GM21529 (cell line): Measurements from ENCODE around the gene IFT81.
A peak's percentile ranks its signal among the peaks of the same experiment; 100 is the strongest.

ENCODE experiments used
- ATAC-seq: cut with Tn5 transposase; IDR thresholded peaks from one replicate; pipeline ENCODE4 v1.9.1; 2021; ENCODE audit not compliant: unreplicated experiment

Gene IFT81

DNA sequence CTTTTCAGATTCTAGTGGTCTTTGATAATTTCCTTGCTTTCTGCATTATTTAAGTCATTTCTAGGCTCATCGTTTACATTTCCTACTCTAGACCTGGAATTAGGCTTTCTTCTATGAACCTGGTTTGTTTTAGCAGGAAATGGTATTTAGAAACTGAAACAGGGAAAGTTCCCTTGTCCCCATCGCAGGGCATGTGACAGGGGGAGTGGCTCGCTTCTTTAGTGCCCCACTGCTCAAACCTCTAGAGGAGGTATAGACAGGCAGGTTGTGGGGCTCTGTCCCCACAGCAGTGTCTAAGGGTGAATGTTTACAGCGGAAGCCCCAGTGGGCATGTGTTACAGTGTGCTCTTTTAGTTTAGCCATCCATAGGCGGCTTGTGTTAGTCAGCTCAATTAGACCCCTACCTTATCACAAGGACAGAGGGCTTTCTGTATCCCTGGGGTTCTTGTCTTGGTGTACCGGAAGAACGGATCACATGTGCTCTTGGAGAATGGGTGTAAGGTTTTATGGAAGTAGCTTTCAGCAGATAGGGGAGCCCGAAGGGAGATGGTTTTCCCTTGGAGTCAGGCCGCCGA, 25.0 kb downstream of the IFT81 start:
- no peak for ATAC-seq

DNA sequence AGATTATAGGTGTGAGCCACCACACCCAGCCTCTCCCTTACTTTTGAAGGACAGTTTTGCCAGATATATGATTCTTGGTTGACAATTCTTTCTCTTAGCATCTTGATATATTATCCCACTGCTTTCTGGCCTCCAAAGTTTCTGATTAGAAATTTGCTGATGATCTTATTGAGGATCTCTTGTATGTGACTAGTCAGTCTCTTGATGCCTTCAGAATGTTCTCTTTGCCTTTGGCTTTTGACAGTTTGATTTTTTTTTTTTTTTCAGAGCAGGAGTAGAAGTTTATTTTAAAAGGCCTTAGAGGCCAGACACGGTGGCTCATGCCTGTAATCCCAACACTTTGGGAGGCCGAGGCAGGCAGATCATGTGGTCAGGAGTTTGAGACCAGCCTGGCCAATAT, 32.6 kb downstream of the IFT81 start:
- no peak for ATAC-seq

DNA sequence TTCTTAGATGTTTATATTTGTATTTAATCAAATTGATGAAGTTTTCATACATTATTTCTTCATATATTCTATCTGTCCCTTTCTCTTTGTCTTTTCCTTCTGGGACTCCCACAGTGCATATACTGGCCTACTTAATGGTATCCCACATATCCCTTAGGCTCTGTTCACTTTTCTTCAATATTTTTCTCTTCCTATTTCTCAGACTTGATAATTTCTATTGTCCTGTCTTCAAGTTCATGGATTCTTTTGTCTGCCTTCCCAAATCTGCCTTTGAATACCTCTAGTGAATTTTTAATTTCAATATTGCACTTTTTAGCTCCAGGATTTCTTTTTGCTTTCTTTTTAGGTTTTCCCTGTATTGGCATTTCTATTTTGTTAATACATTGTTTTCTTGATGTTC, 33.4 kb downstream of the IFT81 start:
- no peak for ATAC-seq

DNA sequence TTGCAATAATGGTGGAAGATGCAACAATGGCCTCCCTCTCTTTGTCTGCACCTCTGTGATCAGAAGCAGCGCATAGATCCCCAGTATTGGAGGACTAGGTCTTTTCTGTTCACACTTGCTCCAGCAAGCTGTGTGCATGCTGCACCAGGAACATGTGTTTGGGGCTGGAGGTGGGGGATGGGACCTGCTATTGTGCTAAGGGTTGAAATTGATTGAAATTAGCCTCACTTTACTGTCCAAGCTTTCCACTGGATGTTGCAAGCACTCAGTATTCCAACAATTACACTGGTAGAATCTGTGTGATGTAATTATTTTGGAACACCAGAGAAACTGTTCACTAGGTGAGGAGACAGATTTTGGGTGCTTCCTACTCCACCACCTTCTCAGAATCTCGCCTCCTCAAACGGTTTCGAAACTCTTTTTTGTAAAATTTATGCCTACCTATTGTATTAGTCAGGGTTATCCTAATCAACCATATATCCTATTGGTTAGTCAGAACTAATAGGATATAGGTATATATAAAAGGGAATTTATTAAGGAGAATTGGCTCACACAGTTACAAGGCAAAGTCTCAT, 35.6 kb downstream of the IFT81 start:
- no peak for ATAC-seq

DNA sequence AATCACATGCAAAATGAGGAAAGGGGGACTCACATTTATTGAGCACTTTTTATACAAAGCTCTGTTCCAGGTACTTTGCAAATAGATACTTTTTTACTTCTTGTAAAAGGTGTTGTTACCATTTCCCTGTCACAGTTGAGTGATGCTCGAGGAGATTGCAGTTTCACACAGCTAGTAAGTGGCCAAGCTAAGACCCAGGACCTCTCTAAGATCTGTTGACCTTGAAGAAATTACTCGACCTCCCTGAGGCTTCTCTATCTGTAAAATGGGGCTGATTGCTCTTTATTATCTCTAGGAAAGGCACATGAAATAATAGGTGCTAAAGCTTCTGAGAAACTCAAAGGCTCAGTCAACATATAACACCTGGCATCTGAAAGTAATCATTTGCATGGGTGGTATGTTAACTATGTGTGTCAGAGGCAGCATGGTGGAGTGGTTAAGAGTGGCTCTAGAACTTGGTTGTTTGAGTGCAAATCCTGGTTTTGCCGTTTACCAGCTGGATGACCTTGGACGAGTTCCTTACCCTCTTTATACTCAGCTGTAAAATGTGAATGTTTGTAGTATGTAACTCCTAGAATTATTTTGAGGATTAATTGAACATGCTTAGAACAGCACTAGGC, 41.5 kb downstream of the IFT81 start:
- peak; percentile 87 for ATAC-seq

DNA sequence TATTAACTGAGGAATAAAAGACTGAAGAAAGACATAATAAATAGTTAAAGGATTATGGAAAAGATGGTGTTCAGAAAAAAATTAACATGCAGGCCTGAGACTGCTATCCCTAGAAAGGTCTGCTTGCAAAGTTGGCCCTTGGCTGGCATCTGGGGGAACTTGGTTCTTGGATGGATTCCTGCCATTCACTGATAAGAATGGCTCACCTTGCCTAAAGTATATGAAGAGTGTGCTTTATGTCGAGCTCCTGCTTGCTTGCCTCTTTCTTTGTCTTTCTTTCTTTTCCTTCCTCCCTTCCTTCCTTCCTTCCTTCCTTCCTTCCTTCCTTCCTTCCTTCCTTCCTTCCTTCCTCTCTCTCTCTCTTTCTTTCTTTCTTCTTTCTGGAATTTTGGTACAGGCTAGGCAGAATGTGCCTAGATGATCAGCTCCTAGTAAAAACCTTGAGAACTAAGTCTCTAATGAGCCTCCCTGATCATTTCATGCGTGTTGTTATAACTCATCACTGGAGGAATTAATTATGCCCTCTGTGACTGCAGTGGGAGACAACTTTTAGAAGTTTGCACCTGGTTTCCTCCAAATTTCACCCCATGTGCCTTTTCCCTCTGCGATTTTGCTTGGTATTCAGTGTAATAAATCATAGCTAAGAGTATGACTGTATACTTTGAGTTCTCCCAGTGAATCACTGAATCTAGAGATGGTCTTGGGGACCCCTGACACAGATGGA, 44.7 kb downstream of the IFT81 start:
- no peak for ATAC-seq

DNA sequence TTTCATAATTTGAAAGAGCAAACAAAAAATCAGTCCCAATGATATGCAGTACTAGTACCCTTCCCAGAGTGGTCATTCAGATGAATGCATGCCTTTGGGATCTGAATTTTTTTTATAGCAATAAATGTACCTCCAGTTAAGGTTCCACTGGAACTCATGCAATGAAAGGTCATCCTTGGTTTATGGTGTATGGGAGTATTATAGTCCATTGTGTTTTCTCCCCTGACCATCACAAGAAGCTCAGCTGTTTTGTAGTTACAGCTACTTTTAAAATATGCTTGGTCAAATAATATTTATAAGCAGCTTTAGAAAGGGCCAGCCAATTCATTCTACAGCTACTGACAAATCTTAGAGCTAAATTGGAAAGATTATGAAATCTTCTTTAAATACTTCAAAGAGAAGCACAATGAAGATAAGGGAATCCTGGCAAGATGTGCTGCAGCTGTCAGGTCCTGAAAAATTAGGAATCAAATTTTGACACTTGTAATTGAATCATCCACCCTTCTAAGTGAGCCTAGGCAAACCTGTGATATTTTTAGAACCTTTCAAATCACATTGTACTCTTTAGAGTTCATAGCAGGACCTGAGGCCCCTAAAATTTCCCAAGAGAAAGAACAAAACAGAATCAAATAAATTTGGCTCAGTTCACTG, 46.5 kb downstream of the IFT81 start:
- ATAC-seq = no peak

DNA sequence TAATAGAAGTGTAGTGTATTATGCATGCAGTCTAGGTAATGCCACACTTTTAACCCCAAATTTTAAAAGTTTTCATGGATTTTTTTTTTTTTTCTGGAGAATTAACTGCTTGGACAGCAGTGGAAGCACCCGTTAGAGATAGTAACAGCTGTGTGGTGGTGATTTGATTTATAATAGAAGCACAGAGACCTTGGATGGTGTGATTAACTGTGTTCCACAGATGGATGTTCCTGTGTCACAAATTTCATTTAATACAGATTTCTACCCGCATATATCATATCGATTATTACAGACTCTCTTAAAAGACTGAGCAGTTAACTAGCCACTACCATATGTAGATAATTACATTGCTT, 47.0 kb downstream of the IFT81 start:
- ATAC-seq = no peak

DNA sequence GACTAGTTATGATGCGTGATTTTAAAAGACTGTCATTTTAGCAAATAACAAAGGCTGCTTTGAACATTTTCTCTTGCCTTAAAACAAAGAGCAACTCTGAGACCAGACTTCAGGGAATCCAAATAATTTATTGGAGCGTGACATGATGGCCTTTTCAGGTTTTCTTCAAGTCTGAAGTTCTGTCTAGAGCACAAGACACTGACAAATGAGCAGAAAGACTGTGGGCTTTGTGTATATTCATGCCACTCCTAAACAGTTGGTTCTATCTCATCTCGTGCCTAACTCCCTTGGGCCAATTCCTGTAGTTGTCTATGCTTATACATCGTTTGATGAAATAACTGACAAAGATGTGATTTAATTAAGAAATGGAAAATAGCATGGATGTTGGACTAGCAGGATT, 47.5 kb downstream of the IFT81 start:
- no peak for ATAC-seq

DNA sequence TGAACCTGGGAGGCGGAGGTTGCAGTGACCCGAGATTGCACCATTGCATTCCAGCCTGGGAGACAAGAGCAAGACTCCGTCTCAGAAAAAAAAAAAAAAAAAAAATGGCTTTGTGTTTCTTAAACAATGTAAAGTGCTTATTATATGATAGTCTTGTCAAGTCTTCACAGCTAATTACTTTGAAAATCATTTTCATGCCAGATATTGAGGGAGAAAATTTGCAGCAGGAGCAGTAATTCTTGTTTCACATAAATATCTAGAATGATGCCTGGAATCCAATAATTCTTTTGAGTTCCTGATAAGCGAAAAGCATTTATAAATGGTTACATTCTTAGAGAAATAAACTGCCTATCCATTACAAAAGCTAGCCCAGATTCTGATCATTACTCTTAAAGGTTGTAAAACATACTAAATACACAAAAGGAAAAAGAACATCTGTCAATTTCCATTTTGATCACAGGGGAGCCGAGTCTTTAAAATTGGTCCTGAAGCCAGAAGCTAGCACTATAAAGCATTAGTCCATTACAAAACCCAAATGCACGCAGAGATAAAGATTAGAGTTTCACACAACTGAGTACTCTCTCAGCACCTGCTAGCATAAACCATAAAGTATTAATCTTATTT, 50.3 kb downstream of the IFT81 start:
- ATAC-seq = no peak

DNA sequence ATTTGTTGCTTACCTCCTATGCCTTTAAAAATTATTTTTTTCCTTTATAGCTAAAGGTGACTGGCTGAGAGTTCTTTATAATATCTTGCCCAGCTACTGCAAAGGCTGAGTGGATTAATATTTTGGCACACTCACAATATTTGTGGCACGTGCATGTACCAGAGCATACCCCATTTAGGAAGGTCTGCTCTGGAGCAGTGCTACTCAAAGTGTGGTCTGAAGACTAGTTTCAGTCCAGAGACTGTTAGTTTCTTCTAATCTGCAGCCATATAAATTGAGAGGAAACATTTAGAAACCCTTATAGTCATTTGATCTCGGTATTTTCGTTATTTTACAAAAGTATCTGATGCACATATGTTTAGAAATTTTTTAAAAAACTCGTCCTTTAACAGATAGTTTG, 51.0 kb downstream of the IFT81 start:
- no peak for ATAC-seq

DNA sequence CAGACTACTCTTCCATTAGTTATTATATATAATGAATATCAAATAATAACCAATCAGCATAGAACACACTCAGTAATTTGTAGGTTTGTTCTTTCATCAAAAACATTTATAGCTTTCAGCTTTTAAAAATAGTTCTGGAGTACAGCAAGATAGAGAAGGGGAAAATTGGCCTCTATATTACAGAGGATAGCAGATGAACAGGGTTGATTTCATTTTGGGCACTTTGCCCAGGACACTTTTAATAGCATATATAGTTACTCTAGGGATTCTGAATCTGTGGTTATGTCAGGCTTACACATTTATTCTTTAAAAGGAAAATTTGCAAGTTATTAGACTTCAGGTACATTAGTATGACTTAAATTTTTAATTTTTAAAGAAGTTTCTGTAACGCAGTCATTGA, 52.6 kb downstream of the IFT81 start:
- no peak for ATAC-seq

DNA sequence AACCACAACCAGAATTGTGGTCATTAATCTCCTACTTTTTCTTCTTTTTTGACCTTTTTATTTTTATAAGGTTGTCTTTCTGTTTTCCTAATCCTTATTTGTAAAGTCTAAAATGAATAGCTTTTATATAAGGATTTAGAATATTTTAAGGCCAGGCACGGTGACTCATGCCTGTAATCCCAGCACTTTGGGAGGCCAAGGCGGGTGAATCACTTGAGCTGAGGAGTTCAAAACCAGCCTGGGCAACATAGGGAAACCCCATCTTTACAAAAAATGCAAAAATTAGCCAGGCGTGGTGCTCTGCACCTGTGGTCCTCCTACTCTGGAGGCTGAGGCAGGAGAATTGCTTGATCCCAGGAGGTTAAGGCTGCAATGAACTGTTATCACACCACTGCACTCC, 55.1 kb downstream of the IFT81 start:
- ATAC-seq = no peak

DNA sequence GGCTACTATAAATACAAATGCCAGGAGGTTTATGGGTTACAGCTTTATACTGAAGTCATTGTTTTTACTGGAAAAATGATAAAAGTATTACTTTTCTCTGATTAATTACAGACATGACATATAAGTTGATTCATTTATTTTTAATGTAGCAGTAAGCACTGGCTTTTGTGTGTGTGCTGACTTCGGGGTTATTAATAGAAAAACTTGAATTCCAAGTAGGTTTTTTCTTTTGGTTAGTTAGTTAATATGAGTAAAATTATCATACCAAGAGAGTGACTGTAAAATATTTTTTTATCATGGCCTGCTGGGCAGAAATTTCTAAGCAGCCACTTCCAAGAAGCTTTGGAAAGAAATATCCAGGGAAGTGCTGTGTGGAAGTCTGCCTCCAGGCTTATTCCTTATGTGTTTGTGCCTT, 56.4 kb downstream of the IFT81 start:
- no peak for ATAC-seq

DNA sequence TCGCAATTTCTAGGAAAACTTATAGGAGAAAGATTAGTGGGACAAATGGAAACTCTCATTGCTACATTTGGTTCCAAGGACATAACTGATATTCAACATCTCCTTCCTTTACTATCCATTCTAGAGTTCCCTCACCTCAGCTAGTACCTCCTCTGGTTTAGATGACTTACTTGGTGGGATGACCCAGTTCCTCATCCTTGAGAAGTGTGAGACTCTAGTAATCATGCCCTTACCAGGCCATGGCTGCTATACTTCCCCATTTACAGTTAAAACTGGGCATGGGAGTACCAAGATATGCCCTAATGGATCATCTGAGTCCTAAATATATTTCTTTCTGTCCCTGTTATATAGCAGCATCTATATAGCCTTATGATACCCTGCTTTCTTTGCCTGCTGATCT, 58.1 kb downstream of the IFT81 start:
- no peak for ATAC-seq

DNA sequence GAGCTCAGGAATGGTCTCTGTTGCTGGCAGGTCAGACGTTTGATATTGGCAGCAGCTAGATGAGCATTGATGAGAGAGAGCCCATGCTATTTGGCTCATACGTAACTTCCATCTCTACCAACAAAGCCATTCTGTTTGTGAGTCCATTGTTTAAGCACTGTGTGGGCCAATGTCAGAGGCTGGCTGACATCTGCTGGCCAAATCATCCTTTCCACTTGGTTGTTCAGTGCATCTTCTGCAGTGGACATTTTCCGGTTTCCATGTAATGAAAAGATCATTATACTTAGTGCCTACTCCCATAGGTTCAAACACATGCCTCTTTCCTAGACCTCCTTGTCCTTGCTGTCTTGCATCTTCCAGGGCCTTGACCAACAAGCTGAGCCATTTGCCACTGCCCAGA, 59.2 kb downstream of the IFT81 start:
- ATAC-seq = no peak

DNA sequence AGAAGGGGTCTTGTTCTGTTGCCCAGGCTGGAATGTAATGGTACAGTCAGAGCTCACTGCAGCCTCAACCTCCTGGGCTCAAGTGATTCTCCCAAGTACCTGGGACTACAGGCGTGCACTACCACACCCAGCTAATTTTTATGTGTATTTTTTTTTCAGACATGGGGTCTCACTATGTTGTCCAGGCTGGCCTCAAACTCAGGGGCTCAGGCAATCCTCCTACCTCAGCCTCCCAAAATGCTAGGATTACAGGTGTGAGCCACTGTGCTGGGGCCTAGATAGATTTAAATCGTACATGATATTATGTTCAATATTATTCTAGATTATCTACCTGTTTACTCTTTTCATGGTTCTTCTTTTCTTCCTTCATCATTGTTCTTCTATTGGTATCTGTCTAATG, 61.5 kb downstream of the IFT81 start:
- no peak for ATAC-seq

DNA sequence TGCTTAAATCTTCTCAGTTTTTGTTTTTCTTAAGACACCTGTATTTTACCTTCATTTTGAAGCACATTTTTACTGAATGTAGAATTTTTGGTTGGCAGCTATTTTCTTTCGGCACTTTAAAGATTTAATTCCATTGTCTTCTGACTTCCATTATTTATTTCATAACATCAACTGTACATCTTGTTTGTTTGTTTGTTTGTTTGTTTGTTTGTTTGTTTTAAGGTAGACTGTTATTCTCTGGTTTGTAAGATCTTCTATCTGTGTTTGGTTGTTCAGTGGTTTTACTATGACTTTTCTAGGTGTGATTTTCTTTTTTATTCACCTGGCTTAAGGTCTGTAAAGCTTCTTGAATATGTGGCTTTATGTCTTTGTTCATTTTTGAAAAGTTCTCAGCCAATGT, 61.9 kb downstream of the IFT81 start:
- no peak for ATAC-seq

DNA sequence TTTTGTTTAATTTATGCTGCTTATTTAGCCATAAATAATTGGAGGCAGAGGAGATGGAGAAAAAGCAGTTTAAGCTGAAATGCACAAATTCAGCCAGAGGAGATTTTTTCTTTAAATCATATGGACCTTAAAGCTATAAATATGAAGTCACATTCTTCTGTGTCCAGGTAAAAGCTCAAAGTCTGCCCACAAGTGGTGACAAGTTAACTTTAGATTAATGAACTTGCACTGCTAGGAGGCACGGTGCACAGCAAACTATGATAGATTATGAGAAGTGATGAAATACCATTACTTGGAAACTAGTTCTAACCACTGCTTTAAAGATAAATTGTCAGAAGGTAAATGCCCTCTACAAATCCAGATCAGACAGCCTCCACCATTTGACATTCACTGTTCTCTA, 69.0 kb downstream of the IFT81 start:
- no peak for ATAC-seq

DNA sequence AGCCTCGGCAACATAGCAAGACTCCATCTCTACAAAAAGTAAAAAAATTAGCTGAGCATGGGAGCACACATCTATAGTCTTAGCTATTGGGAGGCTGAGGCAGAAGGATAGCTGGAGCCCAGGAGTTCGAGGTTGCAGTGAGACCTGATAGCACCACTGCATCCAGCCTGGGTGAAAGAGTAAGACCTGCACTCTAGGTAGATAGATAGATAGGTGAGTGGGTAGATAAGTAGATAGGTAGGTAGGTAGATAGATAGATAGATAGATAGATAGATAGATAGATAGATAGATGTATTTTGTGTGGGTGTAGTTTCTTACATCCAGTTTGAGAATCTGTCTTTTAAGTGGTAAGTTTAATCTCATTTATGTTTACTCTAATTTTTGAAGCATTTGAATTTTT, 72.8 kb downstream of the IFT81 start:
- no peak for ATAC-seq

DNA sequence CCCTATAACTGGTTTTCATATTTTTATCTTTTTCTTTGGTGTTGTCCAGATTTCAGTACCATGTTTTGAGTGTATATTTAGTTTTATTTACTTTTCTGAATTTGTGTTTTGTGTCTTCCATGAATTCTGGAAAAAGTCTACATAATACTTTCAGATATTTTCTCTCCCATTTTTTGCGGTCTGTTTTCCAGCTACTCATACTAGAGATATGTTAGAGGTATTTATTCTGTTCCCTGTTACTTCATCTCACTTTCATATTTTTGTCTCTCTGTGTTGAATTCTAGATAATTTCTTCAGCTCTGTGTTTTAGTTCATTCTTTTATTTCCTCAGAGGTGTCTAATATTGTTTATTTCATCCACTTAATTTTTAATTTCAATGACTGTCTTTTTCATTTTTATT, 74.2 kb downstream of the IFT81 start:
- ATAC-seq = no peak
